Endometrial microvascular endothelial cells (primary cell): ENCODE results near the gene CPTP. TPM values are rescaled to one million over a fixed set of nuclear protein-coding genes. Genes with fewer than 3 reads are reported as not detected.

ENCODE experiments used
- in situ Hi-C: cut with HindIII; loops from 2 replicates; pipeline ENCODE4 v1.10.0; 2017; ENCODE audit warnings: low sequenced_read_pairs, low pct_unique_long_range_greater_than_20kb; ENCODE audit errors: inconsistent ontology term
- total RNA-seq: library from RNA; depleted of rRNA; stranded (reverse); fragments of >200 nt; gene quantifications from one replicate; pipeline ENCODE4 v1.2.3, GENCODE V29; 2015; ENCODE audit errors: inconsistent ontology term

CPTP gene
- total RNA-seq, 1 donor from 2014 or later: 31.2 TPM

DNA sequence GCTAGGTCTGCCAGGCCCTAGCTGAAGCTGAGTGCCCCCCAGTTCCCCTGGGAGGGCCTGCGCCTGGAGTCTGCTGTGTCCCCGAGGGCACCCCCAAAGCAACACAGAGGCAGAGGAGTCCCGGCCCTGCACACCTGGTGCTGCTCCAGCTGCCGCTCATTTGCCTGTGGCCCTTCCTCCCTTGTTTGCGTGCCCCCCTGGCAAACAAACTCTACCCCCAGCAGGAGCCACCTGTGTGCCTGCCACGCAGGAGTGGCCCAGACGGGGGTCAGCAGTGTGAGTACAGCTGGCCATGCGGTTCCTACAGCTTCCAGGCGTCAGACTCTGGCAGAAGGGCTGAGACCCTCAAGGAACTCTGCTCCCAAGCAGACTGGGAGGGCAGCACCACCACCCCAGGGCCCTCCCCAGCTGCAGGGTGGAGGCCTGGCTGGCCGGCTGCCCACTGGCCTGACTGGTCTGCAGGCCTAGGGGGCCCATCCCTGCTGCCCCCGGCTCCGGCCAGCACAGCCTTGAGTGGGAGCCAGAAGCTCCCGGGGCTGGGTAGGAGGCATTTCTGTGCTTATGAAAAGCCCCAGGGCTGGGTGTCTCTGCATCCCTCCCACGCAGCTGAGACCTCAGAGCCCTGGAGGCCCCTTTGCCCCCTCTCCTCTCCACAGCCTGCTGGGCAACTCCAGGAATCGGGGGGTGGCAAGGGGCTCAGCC lies 5.9 kb downstream of the CPTP start:
- in situ Hi-C loops: no loop called here

GRCh38 chr1:1331068-1331965 lies 6.7 kb downstream of the CPTP start, which contains the start of gene TAS1R3:
TSS of gene TAS1R3 (plus strand) at chr1:1331280. CDS start at chr1:1331346, 66 bp downstream.
- in situ Hi-C loops: no loop called here

DNA sequence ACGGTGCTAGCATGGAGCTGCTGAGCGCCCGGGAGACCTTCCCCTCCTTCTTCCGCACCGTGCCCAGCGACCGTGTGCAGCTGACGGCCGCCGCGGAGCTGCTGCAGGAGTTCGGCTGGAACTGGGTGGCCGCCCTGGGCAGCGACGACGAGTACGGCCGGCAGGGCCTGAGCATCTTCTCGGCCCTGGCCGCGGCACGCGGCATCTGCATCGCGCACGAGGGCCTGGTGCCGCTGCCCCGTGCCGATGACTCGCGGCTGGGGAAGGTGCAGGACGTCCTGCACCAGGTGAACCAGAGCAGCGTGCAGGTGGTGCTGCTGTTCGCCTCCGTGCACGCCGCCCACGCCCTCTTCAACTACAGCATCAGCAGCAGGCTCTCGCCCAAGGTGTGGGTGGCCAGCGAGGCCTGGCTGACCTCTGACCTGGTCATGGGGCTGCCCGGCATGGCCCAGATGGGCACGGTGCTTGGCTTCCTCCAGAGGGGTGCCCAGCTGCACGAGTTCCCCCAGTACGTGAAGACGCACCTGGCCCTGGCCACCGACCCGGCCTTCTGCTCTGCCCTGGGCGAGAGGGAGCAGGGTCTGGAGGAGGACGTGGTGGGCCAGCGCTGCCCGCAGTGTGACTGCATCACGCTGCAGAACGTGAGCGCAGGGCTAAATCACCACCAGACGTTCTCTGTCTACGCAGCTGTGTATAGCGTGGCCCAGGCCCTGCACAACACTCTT lies 7.6 kb downstream of the CPTP start:
- in situ Hi-C loops: no loop called here

GRCh38 chr1:1332774-1333480 lies 8.3 kb downstream of the CPTP start:
- in situ Hi-C loops: no loop called here

- in situ Hi-C loops: no loop called here
These were observed 9.1 kb downstream of the CPTP start for GRCh38 chr1:1333551-1334241.

GRCh38 chr1:1334835-1335234 lies 10.2 kb downstream of the CPTP start:
- in situ Hi-C loops: no loop called here

- in situ Hi-C loops: no loop called here
These were observed 10.7 kb downstream of the CPTP start for GRCh38 chr1:1335283-1335682.

DNA sequence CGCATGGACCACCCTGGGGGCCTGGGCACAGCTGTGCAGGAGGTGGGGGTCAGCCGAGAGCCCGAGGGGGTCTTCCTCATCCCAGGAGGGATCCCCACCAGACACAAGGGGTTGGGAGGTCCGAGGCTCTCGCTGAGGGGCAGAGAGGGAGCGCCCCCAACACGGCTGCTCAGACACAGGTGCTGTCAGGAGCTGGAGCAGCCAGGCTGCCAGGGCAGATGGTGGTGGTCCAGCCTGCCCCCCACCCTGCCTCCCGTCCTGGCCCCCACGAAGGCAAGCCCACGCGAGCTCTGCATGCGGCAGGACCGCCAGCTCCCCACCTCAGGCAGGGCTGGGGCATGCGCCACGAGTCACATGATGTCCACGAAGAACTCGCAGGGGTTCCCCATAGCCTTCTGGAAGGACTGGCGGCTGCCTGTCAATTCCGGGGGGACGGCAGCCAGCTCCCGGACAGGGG lies 11.2 kb downstream of the CPTP start:
- in situ Hi-C loops: no loop called here

- in situ Hi-C loops: no loop called here
These were observed 11.8 kb downstream of the CPTP start for GRCh38 chr1:1336446-1336845.

DNA sequence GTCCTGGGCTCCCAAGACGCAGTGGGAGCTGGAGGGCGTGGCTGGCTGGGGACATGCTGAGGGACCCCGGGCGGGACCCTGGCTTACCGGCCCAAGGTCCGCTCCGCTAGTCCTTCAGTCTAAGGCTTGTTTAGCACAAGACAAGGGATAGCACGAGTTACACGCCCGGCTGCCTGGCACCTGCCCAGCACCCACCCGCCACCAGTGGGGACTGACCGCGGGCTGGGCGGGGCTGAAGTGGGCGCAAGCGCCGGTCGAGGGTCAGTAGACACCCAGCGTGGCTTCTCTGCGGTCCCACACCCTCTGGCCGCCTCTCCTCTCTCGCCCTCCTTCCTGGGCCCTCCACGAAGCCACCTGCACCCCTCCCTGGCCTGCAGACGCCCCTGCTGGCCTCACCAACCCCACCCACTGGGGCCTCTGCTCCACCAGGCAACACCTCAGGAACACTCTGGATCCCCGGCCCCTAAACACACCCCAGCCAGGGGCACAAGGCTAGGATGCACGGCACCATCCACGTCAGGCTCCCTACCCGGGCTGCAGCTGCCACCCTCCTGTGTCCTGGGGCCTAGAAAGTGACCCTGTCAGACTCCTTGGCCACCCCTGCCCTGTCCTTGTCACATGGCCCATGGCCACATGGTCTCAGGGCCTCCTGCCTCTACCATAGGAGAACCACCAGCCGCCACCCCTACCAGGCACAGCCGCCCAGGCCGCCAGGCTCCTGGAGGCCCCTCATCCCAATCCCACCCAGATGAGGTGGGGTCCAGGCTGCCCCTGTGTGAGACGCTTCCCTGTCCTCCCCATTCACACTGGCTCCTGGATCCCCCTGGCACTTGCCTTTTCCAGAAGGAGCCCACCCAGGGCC lies 12.6 kb downstream of the CPTP start:
- in situ Hi-C loops: no loop called here

- in situ Hi-C loops: no loop called here
These were observed 13.2 kb downstream of the CPTP start for GRCh38 chr1:1337793-1338147.

- in situ Hi-C loops: no loop called here
These were observed 13.7 kb downstream of the CPTP start for GRCh38 chr1:1338278-1338677.

- in situ Hi-C loops: no loop called here
These were observed 15.6 kb downstream of the CPTP start for GRCh38 chr1:1340185-1340584.

DNA sequence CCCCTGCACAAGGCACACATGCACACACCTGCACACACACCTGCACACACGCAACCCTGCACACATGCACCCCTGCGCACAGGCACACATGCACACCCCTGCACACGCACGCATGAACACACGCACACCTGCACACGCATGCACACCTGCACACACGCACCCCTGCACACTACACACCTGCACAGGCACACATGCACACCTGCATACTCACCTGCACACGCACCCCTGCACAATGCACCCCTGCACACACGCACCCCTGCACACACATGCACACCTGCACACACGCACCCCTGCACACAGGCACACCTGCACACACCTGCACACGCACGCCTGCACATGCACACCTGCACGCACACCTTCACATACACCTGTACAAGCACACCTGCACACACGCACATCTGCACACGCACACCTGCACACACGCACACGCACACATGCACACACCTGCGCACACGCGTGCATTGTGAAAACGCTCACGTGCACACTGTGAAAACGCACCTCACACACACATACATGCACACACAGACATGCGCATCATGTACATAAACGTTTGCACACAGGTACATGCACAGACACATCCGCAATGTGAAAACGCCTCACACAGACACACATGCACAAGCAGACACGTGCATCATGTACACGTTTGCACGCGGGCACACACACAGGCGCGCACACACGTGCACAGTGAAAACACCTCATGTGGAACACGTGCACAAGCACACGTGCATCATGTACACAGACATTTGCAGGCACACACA lies 16.4 kb downstream of the CPTP start:
- in situ Hi-C loops: no loop called here

DNA sequence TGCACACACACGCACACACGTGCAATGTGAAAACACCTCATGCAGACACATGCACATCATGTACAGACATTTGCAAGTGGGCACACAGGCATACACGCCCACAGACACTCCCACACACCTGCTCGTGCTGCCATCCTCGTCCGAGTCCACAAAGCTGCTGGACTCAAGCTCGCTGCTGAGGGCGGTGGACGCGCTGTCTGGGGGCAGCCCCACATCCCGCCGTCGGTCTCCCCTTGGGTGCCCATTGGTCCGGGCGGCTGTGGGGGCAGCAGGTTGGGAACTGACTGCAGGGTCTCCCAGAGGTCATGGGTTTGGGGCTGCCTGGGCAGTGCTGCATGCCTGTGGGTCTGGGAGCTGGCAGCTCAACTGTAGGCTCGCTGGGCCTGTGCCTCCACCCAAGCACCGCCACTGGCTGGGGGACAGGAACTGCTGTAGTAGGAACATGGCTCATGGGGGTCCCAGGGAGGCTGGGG lies 17.0 kb downstream of the CPTP start:
- in situ Hi-C loops: no loop called here

GRCh38 chr1:1342061-1342562 lies 17.5 kb downstream of the CPTP start:
- in situ Hi-C loops: no loop called here
